Transverse colon (tissue), 4 donors: Measurements from ENCODE around the gene DNAJC10.

Experiments
- CTCF ChIP-seq, 5 experiments: fragments of 200-600 bp in 3 of 5; fragments of 450-650 bp in 2 of 5; sonication (generic) in 3 of 5; IDR thresholded peaks; 1 replicate in 2 of 5; 2 replicates in 3 of 5; pipeline ENCODE4 v1.5.1; 2016 to 2017; ENCODE audit warnings: antibody characterized with exemption in 5 of 5, inconsistent platforms in 3 of 5, mild to moderate bottlenecking in 2 of 5, moderate library complexity in 1 of 5
- EP300 ChIP-seq: sonication (generic); formaldehyde crosslinking; IDR thresholded peaks from one replicate; pipeline ENCODE4 v1.6.1; 2017; ENCODE audit warnings: antibody characterized with exemption, low read depth
- POLR2A ChIP-seq: fragments of 450-650 bp; IDR thresholded peaks from one replicate; pipeline ENCODE4 v1.6.1; 2016; ENCODE audit warnings: antibody characterized with exemption, mild to moderate bottlenecking, moderate library complexity
- POLR2AphosphoS5 ChIP-seq, 3 donors: sonication (generic); formaldehyde crosslinking; IDR thresholded peaks; one replicate each; pipeline ENCODE4 v1.6.1; 2016; ENCODE audit warnings: antibody characterized with exemption in 3 of 3

DNA sequence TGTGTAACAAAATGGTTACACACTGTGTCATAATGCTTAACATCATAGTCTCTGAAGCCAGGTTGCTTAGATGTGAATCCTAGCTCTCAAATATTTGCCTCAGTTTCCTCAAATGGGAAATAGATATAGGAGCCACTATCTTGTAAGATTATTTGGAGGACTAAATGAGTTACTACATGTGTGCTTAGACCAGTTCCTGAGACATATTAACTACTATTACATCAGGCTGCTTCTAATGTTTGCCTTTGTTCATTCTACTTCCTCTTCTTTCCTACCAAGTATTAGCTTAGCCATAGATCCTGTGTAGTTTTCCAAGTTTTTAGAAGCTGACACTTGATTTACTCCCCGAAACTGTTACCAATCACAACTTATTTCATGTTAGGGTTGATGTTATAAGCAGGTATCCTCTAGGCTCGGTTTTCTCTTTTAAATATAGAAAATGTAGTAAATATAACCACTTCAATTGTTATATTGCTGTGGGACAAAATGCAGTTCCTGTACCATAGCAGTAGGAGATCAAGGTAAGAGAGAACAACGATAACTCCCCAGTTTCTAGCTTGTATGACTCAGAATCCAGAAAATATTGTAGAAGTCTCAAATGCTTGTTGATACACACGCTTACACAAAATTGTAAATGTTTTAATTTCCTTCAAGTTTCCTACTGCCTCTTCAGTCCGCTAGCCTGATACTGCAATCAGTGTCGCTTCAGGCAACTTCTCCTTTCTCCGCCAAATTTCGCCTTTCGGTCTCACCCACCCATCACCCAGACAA is 751 bp upstream of the DNAJC10 start:
- peak in 2 of 5 experiments; percentile 9 to 24 for TF ChIP-seq CTCF (IDR thresholded peaks at IDR 0.05)
- TF ChIP-seq EP300 = no peak
- TF ChIP-seq POLR2AphosphoS5 (IDR thresholded peaks at IDR 0.05) = no peak
- TF ChIP-seq POLR2A = no peak
